HepG2 (cell line): ENCODE data around the gene CUL1. TPM values are rescaled to one million over a fixed set of nuclear protein-coding genes. Genes with fewer than 3 reads are reported as not detected.

Experiments used
- ATAC-seq: fragments of 200-7000 bp; cut with Tn5 transposase; 3 replicates; pipeline ENCODE4 v1.9.1; 2020; ENCODE audit warnings: mild to moderate bottlenecking, moderate library complexity
- BruUV-seq: library from RNA; stranded (reverse); fragments of 400-500 nt; replicated peaks from 2 replicates; lab custom pipeline; 2021; lab: Mats Ljungman, UMichigan
- CTCF ChIA-PET: fragments of 300-600 bp; formaldehyde crosslinking; extraction: SDS; loops from one replicate; lab custom pipeline; 2021; ENCODE audit warnings: low total read pairs, inconsistent platforms, low intra/inter-chr PET ratio; lab: Yijun Ruan, JAX
- POLR2A ChIA-PET: fragments of 350-600 bp; sonication (Branson Sonifier 250); formaldehyde crosslinking; loops from one replicate; lab custom pipeline; 2020; ENCODE audit warnings: antibody characterized with exemption, inconsistent platforms; lab: Yijun Ruan, JAX
- DNase-seq: peaks from one replicate; pipeline ENCODE4 v3.0.0-alpha.2; 2015; ENCODE audit warnings: low spot score
- FAIRE-seq: peaks from 3 replicates; lab custom pipeline; 2011; peaks lifted over from hg19 to GRCh38; lab: Jason Lieb, UNC
- H2AFZ ChIP-seq: one replicate; pipeline ENCODE4 v1.6.1; 2011; ENCODE audit warnings: low read length, inconsistent platforms
- H3K27ac ChIP-seq: fragments of 300-600 bp; 3 replicates; pipeline ENCODE4 v1.8.0; 2011; ENCODE audit warnings: mixed run types, mild to moderate bottlenecking, mixed read lengths, low read length, inconsistent platforms; ENCODE audit not compliant: insufficient read depth; ENCODE audit errors: extremely low read length
- H3K27me3 ChIP-seq, 2 experiments: fragments of 200-600 bp in 1 of 2; 2 replicates in 1 of 2; 3 replicates in 1 of 2; pipeline versions ENCODE4 v1.6.0 to v1.8.0; 2011; ENCODE audit warnings: low read length in 2 of 2, mild to moderate bottlenecking in 2 of 2, moderate library complexity in 2 of 2, inconsistent platforms in 1 of 2; ENCODE audit not compliant: insufficient read depth in 2 of 2, control insufficient read depth in 1 of 2
- H3K36me3 ChIP-seq, 2 experiments: fragments of 200-600 bp in 1 of 2; replicated peaks in 1 of 2; 2 replicates in 1 of 2; 3 replicates in 1 of 2; pipeline versions ENCODE4 v1.5.1 to v1.8.0; 2011; ENCODE audit warnings: low read length in 2 of 2, inconsistent platforms in 1 of 2; ENCODE audit not compliant: insufficient read depth in 2 of 2, control insufficient read depth in 1 of 2
- H3K4me1 ChIP-seq: 2 replicates; pipeline ENCODE4 v1.5.1; 2012; ENCODE audit warnings: low read length, inconsistent platforms; ENCODE audit not compliant: insufficient read depth
- H3K4me2 ChIP-seq: 2 replicates; pipeline ENCODE4 v1.6.0; 2011; ENCODE audit warnings: low read depth, low read length, inconsistent platforms
- H3K4me3 ChIP-seq, 3 experiments: fragments of 200-600 bp in 1 of 3; sonication (generic), shearing (Covaris generic) in 1 of 3; replicated peaks in 1 of 3; 2 replicates each; pipeline ENCODE4 v1.5.1; 2011 to 2016; ENCODE audit warnings: low read length in 3 of 3, inconsistent platforms in 2 of 3, low read depth in 2 of 3, mild to moderate bottlenecking in 2 of 3, control low read depth in 1 of 3, mixed read lengths in 1 of 3; ENCODE audit not compliant: insufficient read depth in 1 of 3
- H3K79me2 ChIP-seq: one replicate; pipeline ENCODE4 v1.6.1; 2011; ENCODE audit warnings: low read length, inconsistent platforms; ENCODE audit not compliant: insufficient read depth
- H3K9ac ChIP-seq: 2 replicates; pipeline ENCODE4 v1.6.0; 2011; ENCODE audit warnings: mild to moderate bottlenecking, low read depth, low read length, inconsistent platforms; ENCODE audit not compliant: insufficient read depth
- H3K9me3 ChIP-seq: 2 replicates; pipeline ENCODE4 v1.5.1; 2012; ENCODE audit warnings: mild to moderate bottlenecking, low read length
- H4K20me1 ChIP-seq: 2 replicates; pipeline ENCODE4 v1.6.0; 2011; ENCODE audit warnings: inconsistent platforms, mild to moderate bottlenecking, low read length, moderate library complexity; ENCODE audit not compliant: insufficient read depth
- FOSL1 ChIP-seq: sonication (generic); formaldehyde crosslinking; IDR thresholded peaks from 2 replicates; pipeline ENCODE4 v1.9.0; 2021; ENCODE audit warnings: missing genetic modification reagents, borderline replicate concordance
- FOXA3 ChIP-seq: IDR thresholded peaks from 2 replicates; pipeline ENCODE4 v1.6.1; 2016; ENCODE audit warnings: missing genetic modification reagents, missing compliant biosample characterization
- FOXP4 ChIP-seq: sonication (generic); formaldehyde crosslinking; IDR thresholded peaks from 2 replicates; pipeline ENCODE4 v1.4.0; 2020; ENCODE audit warnings: missing genetic modification reagents
- GFI1 ChIP-seq: sonication (generic); formaldehyde crosslinking; IDR thresholded peaks from 2 replicates; pipeline ENCODE4 v1.5.0; 2020; ENCODE audit warnings: missing genetic modification reagents, mild to moderate bottlenecking, borderline replicate concordance
- GZF1 ChIP-seq: sonication (generic); formaldehyde crosslinking; IDR thresholded peaks from 2 replicates; pipeline ENCODE4 v1.5.1; 2020; ENCODE audit warnings: mild to moderate bottlenecking, missing genetic modification reagents
- IRX3 ChIP-seq: sonication (generic); formaldehyde crosslinking; IDR thresholded peaks from 2 replicates; pipeline ENCODE4 v1.8.1; 2023; ENCODE audit warnings: mild to moderate bottlenecking, low read depth, missing genetic modification reagents, borderline replicate concordance
- MAFG ChIP-seq: sonication (generic); formaldehyde crosslinking; IDR thresholded peaks from 2 replicates; pipeline ENCODE4 v1.5.1; 2020; ENCODE audit warnings: mild to moderate bottlenecking, missing genetic modification reagents
- RAD51 ChIP-seq: fragments of 450-650 bp; IDR thresholded peaks from 2 replicates; pipeline ENCODE4 v1.6.1; 2016; ENCODE audit warnings: borderline replicate concordance
- RXRA ChIP-seq: sonication (generic); formaldehyde crosslinking; IDR thresholded peaks from 2 replicates; pipeline ENCODE4 v1.5.1; 2020; ENCODE audit warnings: missing genetic modification reagents
- TIGD3 ChIP-seq: sonication (generic); formaldehyde crosslinking; IDR thresholded peaks from 2 replicates; pipeline ENCODE4 v1.5.1; 2020; ENCODE audit warnings: mild to moderate bottlenecking, missing genetic modification reagents, borderline replicate concordance
- TRIM22 ChIP-seq: fragments of 450-650 bp; IDR thresholded peaks from 2 replicates; pipeline ENCODE4 v1.6.1; 2017
- ZBTB7A ChIP-seq: sonication (generic); formaldehyde crosslinking; IDR thresholded peaks from 2 replicates; pipeline ENCODE4 v1.8.0; 2022; ENCODE audit warnings: mild to moderate bottlenecking, missing genetic modification reagents
- ZBTB8A ChIP-seq: sonication (generic); formaldehyde crosslinking; IDR thresholded peaks from 2 replicates; pipeline ENCODE4 v1.4.0; 2020; ENCODE audit warnings: mild to moderate bottlenecking, low read depth, missing genetic modification reagents, borderline replicate concordance
- ZNF253 ChIP-seq: sonication (generic); formaldehyde crosslinking; IDR thresholded peaks from 2 replicates; pipeline ENCODE4 v1.8.0; 2022; ENCODE audit warnings: mild to moderate bottlenecking, missing genetic modification reagents, borderline replicate concordance
- ZNF543 ChIP-seq: sonication (generic); formaldehyde crosslinking; IDR thresholded peaks from 2 replicates; pipeline ENCODE4 v1.4.0; 2020; ENCODE audit warnings: mild to moderate bottlenecking, missing genetic modification reagents
- ZNF557 ChIP-seq: sonication (generic); formaldehyde crosslinking; IDR thresholded peaks from 2 replicates; pipeline ENCODE4 v1.4.0; 2020; ENCODE audit warnings: missing genetic modification reagents
- ZNF710 ChIP-seq: sonication (generic); formaldehyde crosslinking; IDR thresholded peaks from 2 replicates; pipeline ENCODE4 v1.5.0; 2020; ENCODE audit warnings: mild to moderate bottlenecking, missing genetic modification reagents, borderline replicate concordance
- ZNF788 ChIP-seq: sonication (generic); formaldehyde crosslinking; IDR thresholded peaks from 2 replicates; pipeline ENCODE4 v1.5.0; 2020; ENCODE audit warnings: mild to moderate bottlenecking, missing genetic modification reagents, borderline replicate concordance
- WGBS: methylation state at CpG from one replicate; pipeline ENCODE4 v1.1.6; 2017; ENCODE audit warnings: low lambda C conversion rate; 5-methylcytosine and 5-hydroxymethylcytosine counted together
- in situ Hi-C: cut with HindIII; loops from 2 replicates; pipeline ENCODE4 v1.10.0; 2017; ENCODE audit warnings: low pct_unique_long_range_greater_than_20kb; ENCODE audit not compliant: extremely low pct_ligation_motif_present
- intact Hi-C: fragments of 100-400 bp; cut with micrococcal nuclease; formaldehyde crosslinking; loops from one replicate; pipeline ENCODE4 v1.10.0; 2022; ENCODE audit not compliant: unreplicated experiment
- polyA plus RNA-seq, 8 experiments: library from polyadenylated mRNA; depleted of rRNA in 3 of 8; stranded (reverse) in 7 of 8; unstranded in 1 of 8; fragments of >200 nt; fragmentation: Illumina TruSeq in 4 of 8; extraction: Trizol in 4 of 8; gene quantifications; 2 replicates each; pipeline versions ENCODE4 v1.2.1 to v1.2.3, GENCODE V29; 2011 to 2016; ENCODE audit warnings: low read depth in 4 of 8, missing spikeins in 1 of 8, mixed read lengths in 1 of 8; ENCODE audit not compliant: insufficient read depth in 1 of 8
- total RNA-seq, 5 experiments: library from RNA; depleted of rRNA; stranded (reverse); fragments of >200 nt; fragmentation: Illumina TruSeq; extraction: Trizol; gene quantifications; 2 replicates each; pipeline ENCODE4 v1.2.3, GENCODE V29; 2016; ENCODE audit warnings: low read depth in 1 of 5

The CUL1 gene
- total and polyA plus RNA-seq, 2 of the 13 experiments (the other 11 are each of a cell fraction or from before 2014, with no cell fraction given) = 30.1 to 45.9 TPM

- ATAC-seq (no peak), FAIRE-seq (no peak), DNase-seq (no peak)
- BruUV-seq = no TSS peak
- WGBS = 97% methylated on average over 8 of the region's 8 CpGs
- Histone ChIP-seq H3K9ac (no peak overlapping the region), H3K4me1 (no peaks in the 10 kb centered on the region), H3K27ac (no peak overlapping the region), H3K4me3 (no peak overlapping the region), H3K9me3 (no peaks in the 10 kb centered on the region), H4K20me1 (no peaks in the 10 kb centered on the region; the same call in 1 of the 2 replicates), H3K36me3 (peaks cover 0 to 19% of the 10 kb centered on the region in 2 experiments; a peak in 4 of 5 replicates), H3K79me2 (peaks cover 4% of the 10 kb centered on the region), H3K27me3 (no peaks in the 10 kb centered on the region), H2AFZ (no peak overlapping the region), H3K4me2 (no peak overlapping the region)
- ChIA-PET CTCF (no interaction called here), POLR2A (no interaction called here)
- in situ Hi-C loops = no loop called here
- intact Hi-C loops = no loop called here
- TF ChIP-seq FOSL1 (CRISPR knock-in tag) (no peak), FOXA3 (CRISPR knock-in tag) (no peak), ZBTB8A (CRISPR knock-in tag) (no peak), TIGD3 (CRISPR knock-in tag) (no peak), ZNF543 (no peak), TRIM22 (no peak), IRX3 (CRISPR knock-in tag) (no peak), GFI1 (CRISPR knock-in tag) (no peak), ZNF557 (CRISPR knock-in tag) (no peak), RAD51 (no peak), ZNF710 (CRISPR knock-in tag) (no peak), MAFG (no peak), ZNF788 (CRISPR knock-in tag) (no peak), FOXP4 (CRISPR knock-in tag) (no peak), GZF1 (no peak), ZBTB7A (CRISPR knock-in tag) (no peak), RXRA (CRISPR knock-in tag) (no peak), ZNF253 (no peak)
These were observed 52.0 kb downstream of the CUL1 start for GRCh38 chr7:148750442-148751355.
